Upper lobe of left lung (tissue), 6 donors: ENCODE data around the gene NRXN3. TPM values are rescaled to one million over a fixed set of nuclear protein-coding genes. Genes with fewer than 3 reads are reported as not detected.

Experiments
- ATAC-seq, 2 donors: fragments of 200-7000 bp; cut with Tn5 transposase; one replicate each; pipeline ENCODE4 v1.9.1; 2022; ENCODE audit warnings: mild to moderate bottlenecking in 2 of 2, moderate library complexity in 2 of 2; ENCODE audit not compliant: low FRiP score in 2 of 2
- DNase-seq, 2 donors: peaks; one replicate each; pipeline ENCODE4 v3.0.0-alpha.2; 2019 to 2020
- H3K27ac ChIP-seq, 4 donors: fragments of 200-600 bp; sonication (generic); one replicate each; pipeline ENCODE4 v1.5.1; 2016 to 2019
- H3K27me3 ChIP-seq, 4 donors: fragments of 200-600 bp; sonication (generic); one replicate each; pipeline ENCODE4 v1.5.1; 2017 to 2019
- H3K36me3 ChIP-seq, 4 donors: fragments of 200-600 bp; sonication (generic); one replicate each; pipeline ENCODE4 v1.5.1; 2016 to 2019
- H3K4me1 ChIP-seq, 4 donors: fragments of 200-600 bp; sonication (generic); one replicate each; pipeline ENCODE4 v1.5.1; 2018 to 2019
- H3K4me3 ChIP-seq, 4 donors: fragments of 200-600 bp; sonication (generic); one replicate each; pipeline ENCODE4 v1.5.1; 2017 to 2019; ENCODE audit warnings: mild to moderate bottlenecking in 2 of 4, moderate library complexity in 1 of 4
- H3K9me3 ChIP-seq, 4 donors: fragments of 200-600 bp; sonication (generic); one replicate each; pipeline ENCODE4 v1.5.1; 2018 to 2019
- EP300 ChIP-seq, 4 donors: sonication (generic); formaldehyde crosslinking; IDR thresholded peaks; one replicate each; pipeline ENCODE4 v1.5.1; 2017; ENCODE audit warnings: antibody characterized with exemption in 4 of 4, control low read depth in 2 of 4
- POLR2A ChIP-seq, 4 donors: fragments of 450-650 bp; IDR thresholded peaks; one replicate each; pipeline ENCODE4 v1.5.1; 2016 to 2017; ENCODE audit warnings: antibody characterized with exemption in 4 of 4, mild to moderate bottlenecking in 2 of 4
- POLR2AphosphoS5 ChIP-seq, 2 donors: sonication (generic); formaldehyde crosslinking; IDR thresholded peaks; one replicate each; pipeline ENCODE4 v1.5.1; 2017; ENCODE audit warnings: antibody characterized with exemption in 2 of 2
- WGBS, 2 donors: methylation state at CpG; one replicate each; pipeline ENCODE4 v1.1.5; 2017 to 2018; 5-methylcytosine and 5-hydroxymethylcytosine counted together
- total RNA-seq, 6 donors: library from RNA; depleted of rRNA in 4 of 6; stranded (reverse); fragments of >200 nt in 4 of 6; gene quantifications; one replicate each; pipeline versions ENCODE4 v1.1.0 to v1.2.1, GENCODE V29; 2016 to 2021
- TF ChIP-seq, protein P1 (sequence below), 6 experiments: fragments of 450-650 bp in 4 of 6; fragments of 200-600 bp in 2 of 6; sonication (generic) in 2 of 6; IDR thresholded peaks; one replicate each; pipeline ENCODE4 v1.5.1; 2016 to 2019; ENCODE audit warnings: antibody characterized with exemption in 6 of 6
- donor health status: DM: no; HTN: no; CAD: no; lungs with moderate emphysema.
- donor health status: DM: no; HTN: yes; CAD: no; lungs with severe emphysema.

The NRXN3 gene
- total RNA-seq, 6 donors from 2014 or later: 4.4 to 14.9 (median 7.2) TPM

DNA sequence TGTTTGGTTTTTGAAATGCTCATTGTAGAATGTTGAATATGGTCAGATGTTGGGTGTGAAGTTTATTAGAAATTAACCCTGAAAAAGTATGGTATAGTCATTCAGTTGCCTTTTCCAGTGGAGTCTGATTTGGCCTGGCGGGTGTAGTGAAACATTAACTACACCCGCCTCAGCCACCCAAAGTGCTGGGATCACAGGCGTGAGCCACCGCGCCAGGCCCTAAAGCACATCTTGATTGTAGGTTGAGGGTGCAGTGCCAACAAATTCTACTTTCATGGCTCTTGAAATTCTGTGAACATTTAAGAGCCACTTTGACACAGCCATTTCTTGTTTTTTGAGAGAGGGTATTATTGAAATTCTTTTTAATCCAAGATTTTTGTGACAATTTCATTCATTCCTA is 1416.2 kb downstream of the NRXN3 start:
- H3K27ac ChIP-seq: peak overlapping the region in 1 of 4 donors; percentile 4
- H3K4me1 ChIP-seq: peaks cover 0 to 11% (median 4%) of the 10 kb centered on the region in 4 donors
- no peaks in the 10 kb centered on the region for H3K27me3 ChIP-seq
- WGBS, 2 donors: 50 to 74% methylated on average over 5 of the region's 5 CpGs
- TF ChIP-seq POLR2A (IDR thresholded peaks at IDR 0.05) (no peak), EP300 (IDR thresholded peaks at IDR 0.05) (no peak), POLR2AphosphoS5 (IDR thresholded peaks at IDR 0.05) (no peak)
- TF ChIP-seq, protein P1, sequence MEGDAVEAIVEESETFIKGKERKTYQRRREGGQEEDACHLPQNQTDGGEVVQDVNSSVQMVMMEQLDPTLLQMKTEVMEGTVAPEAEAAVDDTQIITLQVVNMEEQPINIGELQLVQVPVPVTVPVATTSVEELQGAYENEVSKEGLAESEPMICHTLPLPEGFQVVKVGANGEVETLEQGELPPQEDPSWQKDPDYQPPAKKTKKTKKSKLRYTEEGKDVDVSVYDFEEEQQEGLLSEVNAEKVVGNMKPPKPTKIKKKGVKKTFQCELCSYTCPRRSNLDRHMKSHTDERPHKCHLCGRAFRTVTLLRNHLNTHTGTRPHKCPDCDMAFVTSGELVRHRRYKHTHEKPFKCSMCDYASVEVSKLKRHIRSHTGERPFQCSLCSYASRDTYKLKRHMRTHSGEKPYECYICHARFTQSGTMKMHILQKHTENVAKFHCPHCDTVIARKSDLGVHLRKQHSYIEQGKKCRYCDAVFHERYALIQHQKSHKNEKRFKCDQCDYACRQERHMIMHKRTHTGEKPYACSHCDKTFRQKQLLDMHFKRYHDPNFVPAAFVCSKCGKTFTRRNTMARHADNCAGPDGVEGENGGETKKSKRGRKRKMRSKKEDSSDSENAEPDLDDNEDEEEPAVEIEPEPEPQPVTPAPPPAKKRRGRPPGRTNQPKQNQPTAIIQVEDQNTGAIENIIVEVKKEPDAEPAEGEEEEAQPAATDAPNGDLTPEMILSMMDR (IDR thresholded peaks at IDR 0.05): no peak
- no peaks in the 10 kb centered on the region for H3K9me3 ChIP-seq
- no peak overlapping the region for H3K4me3 ChIP-seq
- H3K36me3 ChIP-seq: no peaks in the 10 kb centered on the region
- ATAC-seq (peak in 1 of 2 donors; percentile 72), DNase-seq (peak; percentile 39 to 62)

DNA sequence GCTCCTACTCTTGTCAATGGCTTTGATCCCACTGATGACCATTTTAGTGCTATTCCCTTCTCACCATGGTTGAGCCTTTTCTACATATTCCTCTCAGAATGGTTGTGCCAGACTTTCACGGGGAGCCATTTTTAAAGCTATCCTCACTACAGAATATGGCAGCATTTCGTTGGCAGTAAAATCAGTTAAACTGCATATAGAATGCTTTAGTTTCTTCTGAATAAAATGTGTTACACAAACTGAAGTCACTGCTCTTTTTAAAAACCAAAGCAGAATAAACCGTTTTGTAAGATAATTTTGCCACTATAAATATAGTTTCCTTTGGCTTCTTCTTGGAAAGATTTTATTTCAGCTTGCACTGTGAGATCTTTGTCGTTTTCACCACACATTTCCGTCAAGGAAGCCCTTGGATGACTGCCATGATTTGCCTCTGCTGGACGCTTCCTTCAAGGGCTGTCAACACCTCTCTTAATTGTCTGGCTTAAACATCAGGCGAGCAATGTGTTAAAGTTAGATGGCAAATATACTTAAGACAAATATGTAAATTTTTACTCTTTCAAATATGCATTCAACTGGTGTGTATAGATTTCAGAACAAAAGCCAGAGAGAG is 1416.9 kb downstream of the NRXN3 start:
- H3K27ac ChIP-seq: peak overlapping the region in 1 of 4 donors; percentile 4
- DNase-seq (no peak), ATAC-seq (no peak)
- H3K4me1 ChIP-seq: peaks cover 0 to 11% (median 4%) of the 10 kb centered on the region in 4 donors
- H3K36me3 ChIP-seq: no peaks in the 10 kb centered on the region
- no peak for TF ChIP-seq POLR2AphosphoS5 (IDR thresholded peaks at IDR 0.05)
- TF ChIP-seq, protein P1 (IDR thresholded peaks at IDR 0.05): no peak
- no peak for TF ChIP-seq POLR2A (IDR thresholded peaks at IDR 0.05)
- no peak for TF ChIP-seq EP300 (IDR thresholded peaks at IDR 0.05)
- 26 to 27% methylated on average over 7 of the region's 7 CpGs for WGBS, 2 donors
- H3K9me3 ChIP-seq: no peaks in the 10 kb centered on the region
- no peak overlapping the region for H3K4me3 ChIP-seq
- H3K27me3 ChIP-seq: no peaks in the 10 kb centered on the region

DNA sequence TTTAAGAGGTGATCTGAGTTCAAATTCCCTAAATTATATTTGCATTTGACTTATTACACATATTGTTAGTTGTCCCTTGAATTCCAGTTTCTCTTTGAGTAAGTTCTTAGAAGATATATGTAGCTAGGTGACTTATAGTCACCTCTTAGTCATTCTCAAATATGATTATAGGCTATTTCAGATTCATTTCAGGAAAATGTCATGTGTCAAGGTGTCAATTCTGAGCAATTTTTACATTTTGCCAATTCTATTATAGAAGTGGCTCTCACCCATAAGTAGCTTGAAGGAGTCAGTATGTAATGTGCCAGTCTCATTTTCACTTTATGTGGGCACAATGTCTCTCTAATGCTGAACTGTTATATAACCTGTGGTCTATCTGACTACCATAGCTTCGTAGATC is 1417.7 kb downstream of the NRXN3 start:
- ATAC-seq (no peak), DNase-seq (no peak)
- H3K9me3 ChIP-seq: no peaks in the 10 kb centered on the region
- 53 to 67% methylated on average over 1 of the region's 1 CpG for WGBS, 2 donors
- no peak overlapping the region for H3K4me3 ChIP-seq
- TF ChIP-seq, protein P1 (IDR thresholded peaks at IDR 0.05): no peak
- H3K27ac ChIP-seq: no peak overlapping the region
- H3K4me1 ChIP-seq: peaks cover 0 to 11% (median 4%) of the 10 kb centered on the region in 4 donors
- H3K36me3 ChIP-seq: no peaks in the 10 kb centered on the region
- H3K27me3 ChIP-seq: no peaks in the 10 kb centered on the region

DNA sequence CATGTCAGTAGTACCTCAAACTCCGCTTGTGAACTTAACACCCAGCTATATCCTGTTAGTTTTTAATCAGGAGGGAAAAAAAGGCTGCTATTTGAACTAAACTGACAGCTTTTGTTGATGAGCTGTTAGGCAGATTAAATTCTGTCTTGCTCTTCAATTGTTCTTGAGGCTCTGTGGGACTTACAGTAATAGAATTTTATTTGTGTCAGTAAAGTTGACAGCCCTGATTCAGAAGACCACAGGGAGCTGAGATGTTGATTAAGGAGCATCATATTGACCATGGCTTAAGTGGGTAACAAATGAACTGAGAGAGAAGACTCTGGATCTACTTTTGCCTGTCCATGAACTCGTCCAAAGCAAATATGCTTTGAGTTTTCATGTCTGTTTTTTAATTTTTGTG is 1418.2 kb downstream of the NRXN3 start:
- no peak for TF ChIP-seq EP300 (IDR thresholded peaks at IDR 0.05)
- TF ChIP-seq POLR2AphosphoS5 (IDR thresholded peaks at IDR 0.05): no peak
- no peak for TF ChIP-seq POLR2A (IDR thresholded peaks at IDR 0.05)
- TF ChIP-seq, protein P1 (IDR thresholded peaks at IDR 0.05): no peak
- no peaks in the 10 kb centered on the region for H3K27me3 ChIP-seq
- no peak overlapping the region for H3K4me3 ChIP-seq
- 60 to 70% methylated on average over 2 of the region's 2 CpGs for WGBS, 2 donors
- H3K27ac ChIP-seq: no peak overlapping the region
- peaks cover 0 to 11% (median 4%) of the 10 kb centered on the region in 4 donors for H3K4me1 ChIP-seq
- H3K9me3 ChIP-seq: no peaks in the 10 kb centered on the region
- no peak for ATAC-seq
- DNase-seq: no peak
- H3K36me3 ChIP-seq: no peaks in the 10 kb centered on the region

DNA sequence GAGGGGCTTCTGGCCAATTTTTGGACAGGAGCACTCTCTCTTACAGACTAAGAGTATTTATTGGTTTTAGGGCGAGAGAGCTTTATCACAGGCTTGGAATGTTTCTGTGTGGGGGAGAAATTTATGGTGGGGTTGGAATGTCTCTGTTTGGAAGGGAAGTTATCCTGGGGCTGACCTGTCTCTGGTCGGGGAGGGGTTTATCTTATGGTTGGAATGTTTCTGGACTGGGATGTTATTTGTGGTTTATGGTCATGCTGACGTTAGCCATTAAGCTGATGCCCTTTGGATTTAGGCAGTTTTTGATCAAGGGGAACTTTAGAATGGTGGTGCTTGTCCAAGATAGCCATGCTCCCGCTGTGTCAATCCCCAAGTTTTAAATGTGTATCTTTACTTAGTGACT is 1426.4 kb downstream of the NRXN3 start:
- Histone ChIP-seq H3K27ac (no peak overlapping the region), H3K36me3 (no peaks in the 10 kb centered on the region), H3K9me3 (no peaks in the 10 kb centered on the region), H3K27me3 (no peaks in the 10 kb centered on the region), H3K4me1 (no peaks in the 10 kb centered on the region), H3K4me3 (no peak overlapping the region)
- DNase-seq: no peak
- WGBS, 2 donors: 69 to 81% methylated on average over 4 of the region's 4 CpGs
- TF ChIP-seq POLR2A (IDR thresholded peaks at IDR 0.05) (no peak), POLR2AphosphoS5 (IDR thresholded peaks at IDR 0.05) (no peak), EP300 (IDR thresholded peaks at IDR 0.05) (no peak)
- TF ChIP-seq, protein P1 (IDR thresholded peaks at IDR 0.05): no peak
- no peak for ATAC-seq
